Astrocyte (in vitro differentiated cells and primary cell): ENCODE results near the gene SLC37A1. TPM values are rescaled to one million over a fixed set of nuclear protein-coding genes. Genes with fewer than 3 reads are reported as not detected.

ENCODE experiments used
- DNase-seq: peaks from one replicate; pipeline ENCODE4 v3.0.0-alpha.2; 2010; ENCODE audit warnings: low read depth
- FAIRE-seq: peaks from 2 replicates; lab custom pipeline; 2011; peaks lifted over from hg19 to GRCh38; lab: Jason Lieb, UNC
- H2AFZ ChIP-seq: 2 replicates; pipeline ENCODE4 v1.6.0; 2012; ENCODE audit warnings: low read depth, low read length, inconsistent platforms
- H3K27ac ChIP-seq: 2 replicates; pipeline ENCODE4 v1.5.1; 2011; ENCODE audit warnings: low read depth, low read length, inconsistent platforms
- H3K27me3 ChIP-seq: 2 replicates; pipeline ENCODE4 v1.6.0; 2011; ENCODE audit warnings: low read length, inconsistent platforms; ENCODE audit not compliant: insufficient read depth
- H3K36me3 ChIP-seq: 2 replicates; pipeline ENCODE4 v1.5.1; 2011; ENCODE audit warnings: low read length, inconsistent platforms; ENCODE audit not compliant: insufficient read depth
- H3K4me1 ChIP-seq: 2 replicates; pipeline ENCODE4 v1.5.1; 2011; ENCODE audit warnings: low read length, inconsistent platforms; ENCODE audit not compliant: insufficient read depth
- H3K4me2 ChIP-seq: 2 replicates; pipeline ENCODE4 v1.6.0; 2012; ENCODE audit warnings: low read length, inconsistent platforms
- H3K4me3 ChIP-seq: 2 replicates; pipeline ENCODE4 v1.5.1; 2011; ENCODE audit warnings: low read depth, mild to moderate bottlenecking, low read length, inconsistent platforms; ENCODE audit not compliant: insufficient read depth
- H3K79me2 ChIP-seq: 2 replicates; pipeline ENCODE4 v1.6.0; 2012; ENCODE audit warnings: mild to moderate bottlenecking, low read length, inconsistent platforms; ENCODE audit not compliant: insufficient read depth
- H3K9ac ChIP-seq: 2 replicates; pipeline ENCODE4 v1.6.0; 2012; ENCODE audit warnings: mild to moderate bottlenecking, low read length, inconsistent platforms
- H3K9me3 ChIP-seq: 2 replicates; pipeline ENCODE4 v1.5.1; 2012; ENCODE audit warnings: low read depth, mild to moderate bottlenecking, low read length, inconsistent platforms; ENCODE audit not compliant: insufficient read depth
- H4K20me1 ChIP-seq: 2 replicates; pipeline ENCODE4 v1.6.0; 2012; ENCODE audit warnings: low read length, inconsistent platforms; ENCODE audit not compliant: insufficient read depth
- H3K27ac Mint-ChIP-seq: one replicate; pipeline ENCODE4 v1.8.0; 2021; ENCODE audit warnings: mild to moderate bottlenecking, mixed read lengths; ENCODE audit not compliant: unreplicated experiment
- H3K27me3 Mint-ChIP-seq: one replicate; pipeline ENCODE4 v1.8.0; 2021; ENCODE audit warnings: low read depth, mixed read lengths; ENCODE audit not compliant: unreplicated experiment
- H3K36me3 Mint-ChIP-seq: one replicate; pipeline ENCODE4 v1.8.0; 2021; ENCODE audit warnings: low read depth, mixed read lengths; ENCODE audit not compliant: unreplicated experiment
- H3K4me1 Mint-ChIP-seq: one replicate; pipeline ENCODE4 v1.8.0; 2021; ENCODE audit warnings: low read depth, mixed read lengths; ENCODE audit not compliant: unreplicated experiment
- H3K4me3 Mint-ChIP-seq: one replicate; pipeline ENCODE4 v1.8.0; 2021; ENCODE audit warnings: mild to moderate bottlenecking, moderate library complexity, mixed read lengths; ENCODE audit not compliant: unreplicated experiment
- H3K9me3 Mint-ChIP-seq: one replicate; pipeline ENCODE4 v1.8.0; 2021; ENCODE audit warnings: mild to moderate bottlenecking, mixed read lengths; ENCODE audit not compliant: unreplicated experiment
- EZH2 ChIP-seq: IDR thresholded peaks from 2 replicates; pipeline ENCODE4 v1.6.1; 2012; ENCODE audit warnings: mild to moderate bottlenecking, low read length, inconsistent platforms; ENCODE audit not compliant: insufficient read depth
- total RNA-seq: library from RNA; stranded (reverse); gene quantifications from 2 replicates; pipeline ENCODE4 v1.2.1, GENCODE V29; 2021
- TF ChIP-seq, protein P1 (sequence below): IDR thresholded peaks from 2 replicates; pipeline ENCODE4 v1.5.1; 2011; ENCODE audit warnings: low read depth, mild to moderate bottlenecking, inconsistent platforms, low read length, moderate library complexity; ENCODE audit not compliant: insufficient read depth

Gene SLC37A1
- total RNA-seq, 1 donor from 2014 or later: 6.9 TPM

DNA sequence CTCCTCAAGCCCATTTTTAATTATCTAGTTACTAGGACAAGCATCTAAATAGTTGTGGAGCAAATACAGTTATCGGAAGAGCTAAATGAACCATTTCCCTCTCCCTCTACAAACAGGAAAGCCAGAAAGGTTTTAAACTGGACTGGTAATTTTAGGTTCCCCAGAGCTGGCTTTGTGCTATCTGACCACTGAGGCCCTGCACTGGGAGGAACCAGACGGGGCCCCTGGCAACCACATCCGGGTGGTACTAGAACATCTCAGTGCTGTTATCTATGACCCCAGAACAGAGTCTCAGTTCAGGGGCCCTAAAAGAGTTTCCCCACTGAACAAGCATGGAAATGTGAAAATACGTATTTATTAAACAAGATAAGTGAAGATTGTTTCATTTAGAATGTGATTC, 9.9 kb upstream of the SLC37A1 start:
- Histone ChIP-seq H3K27me3 (peaks cover 4% of the 10 kb centered on the region), H3K36me3 (no peaks in the 10 kb centered on the region), H3K4me1 (no peaks in the 10 kb centered on the region), H2AFZ (no peak overlapping the region), H4K20me1 (no peaks in the 10 kb centered on the region), H3K4me2 (no peak overlapping the region), H3K9ac (no peak overlapping the region), H3K79me2 (no peaks in the 10 kb centered on the region), H3K9me3 (no peaks in the 10 kb centered on the region), H3K4me3 (no peak overlapping the region), H3K27ac (no peak overlapping the region)
- Mint-ChIP-seq H3K27ac (no peak overlapping the region), H3K9me3 (no peaks in the 10 kb centered on the region), H3K4me1 (no peaks in the 10 kb centered on the region), H3K36me3 (no peaks in the 10 kb centered on the region), H3K4me3 (no peak overlapping the region), H3K27me3 (peaks cover 18% of the 10 kb centered on the region)
- DNase-seq (no peak), FAIRE-seq (no peak)
- TF ChIP-seq, protein P1, sequence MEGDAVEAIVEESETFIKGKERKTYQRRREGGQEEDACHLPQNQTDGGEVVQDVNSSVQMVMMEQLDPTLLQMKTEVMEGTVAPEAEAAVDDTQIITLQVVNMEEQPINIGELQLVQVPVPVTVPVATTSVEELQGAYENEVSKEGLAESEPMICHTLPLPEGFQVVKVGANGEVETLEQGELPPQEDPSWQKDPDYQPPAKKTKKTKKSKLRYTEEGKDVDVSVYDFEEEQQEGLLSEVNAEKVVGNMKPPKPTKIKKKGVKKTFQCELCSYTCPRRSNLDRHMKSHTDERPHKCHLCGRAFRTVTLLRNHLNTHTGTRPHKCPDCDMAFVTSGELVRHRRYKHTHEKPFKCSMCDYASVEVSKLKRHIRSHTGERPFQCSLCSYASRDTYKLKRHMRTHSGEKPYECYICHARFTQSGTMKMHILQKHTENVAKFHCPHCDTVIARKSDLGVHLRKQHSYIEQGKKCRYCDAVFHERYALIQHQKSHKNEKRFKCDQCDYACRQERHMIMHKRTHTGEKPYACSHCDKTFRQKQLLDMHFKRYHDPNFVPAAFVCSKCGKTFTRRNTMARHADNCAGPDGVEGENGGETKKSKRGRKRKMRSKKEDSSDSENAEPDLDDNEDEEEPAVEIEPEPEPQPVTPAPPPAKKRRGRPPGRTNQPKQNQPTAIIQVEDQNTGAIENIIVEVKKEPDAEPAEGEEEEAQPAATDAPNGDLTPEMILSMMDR: no peak
- TF ChIP-seq EZH2: no peak

DNA sequence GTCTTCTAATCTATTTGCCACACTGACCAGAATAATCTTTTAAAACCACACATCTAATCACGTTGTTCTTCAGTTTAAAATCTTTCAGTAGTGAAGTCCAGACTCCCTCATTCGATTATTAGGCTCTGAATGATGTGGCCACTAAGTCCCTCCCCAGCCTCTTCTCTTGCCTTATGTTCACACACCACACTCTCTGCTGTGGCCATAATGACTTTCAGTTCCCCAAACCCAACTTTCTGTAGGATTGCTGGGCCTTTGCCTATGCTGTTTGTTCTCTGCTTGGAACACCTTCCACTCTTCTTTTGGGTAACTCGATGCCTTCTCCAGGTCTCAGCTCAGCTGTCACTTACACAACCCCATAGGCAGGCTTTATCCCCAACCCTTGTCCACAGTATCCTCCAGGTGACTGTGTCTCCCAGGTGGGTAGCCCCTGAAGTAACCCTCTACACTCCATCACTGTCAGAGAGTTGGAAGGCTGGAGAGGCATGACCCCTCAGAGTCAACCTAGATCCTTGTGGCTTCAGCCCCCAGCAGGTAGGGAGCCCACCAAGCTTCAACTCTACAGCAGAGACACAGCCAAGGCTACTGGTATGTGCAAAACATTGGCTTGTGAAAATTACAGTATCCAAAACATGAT, 8.4 kb upstream of the SLC37A1 start:
- Histone ChIP-seq H3K4me3 (no peak overlapping the region), H4K20me1 (no peaks in the 10 kb centered on the region), H3K9me3 (no peaks in the 10 kb centered on the region), H2AFZ (no peak overlapping the region), H3K9ac (no peak overlapping the region), H3K27ac (no peak overlapping the region), H3K4me1 (no peaks in the 10 kb centered on the region), H3K36me3 (no peaks in the 10 kb centered on the region), H3K27me3 (peaks cover 4% of the 10 kb centered on the region), H3K79me2 (no peaks in the 10 kb centered on the region), H3K4me2 (no peak overlapping the region)
- no peaks in the 10 kb centered on the region for H3K4me1 Mint-ChIP-seq
- no peak for DNase-seq
- TF ChIP-seq, protein P1: no peak
- no peak for TF ChIP-seq EZH2
- peaks cover 21% of the 10 kb centered on the region for H3K27me3 Mint-ChIP-seq
- no peaks in the 10 kb centered on the region for H3K36me3 Mint-ChIP-seq
- H3K27ac Mint-ChIP-seq: peak overlapping the region; percentile 11
- H3K4me3 Mint-ChIP-seq: no peak overlapping the region
- no peaks in the 10 kb centered on the region for H3K9me3 Mint-ChIP-seq
- FAIRE-seq: no peak

DNA sequence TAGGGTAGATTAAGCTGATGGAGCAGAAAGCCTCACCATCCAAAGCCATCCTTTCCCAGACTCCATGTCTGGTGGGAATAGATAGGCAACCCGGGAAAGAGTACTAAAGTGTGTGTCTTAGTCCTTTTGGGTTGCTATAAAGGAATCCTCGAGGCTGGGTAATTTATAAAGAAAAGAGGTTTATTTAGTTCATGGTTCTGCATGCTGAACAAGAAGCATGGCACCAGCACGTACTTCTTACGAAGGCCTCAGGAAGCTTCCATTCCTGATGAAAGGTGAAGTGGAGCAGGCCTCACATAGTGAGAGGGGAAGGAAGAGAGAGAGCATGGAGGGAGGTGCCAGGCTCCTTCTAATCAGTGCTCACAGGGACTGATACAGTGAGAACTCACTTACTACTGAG, 6.2 kb upstream of the SLC37A1 start:
- H3K27me3 Mint-ChIP-seq: peaks cover 24% of the 10 kb centered on the region
- H3K4me2 ChIP-seq: no peak overlapping the region
- H3K36me3 Mint-ChIP-seq: no peaks in the 10 kb centered on the region
- H3K9me3 Mint-ChIP-seq: no peaks in the 10 kb centered on the region
- no peak overlapping the region for H2AFZ ChIP-seq
- H3K9ac ChIP-seq: no peak overlapping the region
- peaks cover 4% of the 10 kb centered on the region for H3K27me3 ChIP-seq
- TF ChIP-seq EZH2: no peak
- TF ChIP-seq, protein P1: no peak
- no peaks in the 10 kb centered on the region for H4K20me1 ChIP-seq
- H3K27ac Mint-ChIP-seq: no peak overlapping the region
- no peaks in the 10 kb centered on the region for H3K4me1 ChIP-seq
- H3K79me2 ChIP-seq: no peaks in the 10 kb centered on the region
- H3K27ac ChIP-seq: no peak overlapping the region
- H3K9me3 ChIP-seq: no peaks in the 10 kb centered on the region
- FAIRE-seq: no peak
- no peak overlapping the region for H3K4me3 Mint-ChIP-seq
- no peak overlapping the region for H3K4me3 ChIP-seq
- no peaks in the 10 kb centered on the region for H3K4me1 Mint-ChIP-seq
- DNase-seq: no peak
- no peaks in the 10 kb centered on the region for H3K36me3 ChIP-seq
